AML-193 (cell line): ENCODE measurements around the gene AQP1.

ENCODE experiments used
- DNase-seq, 2 experiments: peaks; one replicate each; lab custom pipeline; 2025; lab: John Stamatoyannopoulos, UW

The AQP1 gene

DNA sequence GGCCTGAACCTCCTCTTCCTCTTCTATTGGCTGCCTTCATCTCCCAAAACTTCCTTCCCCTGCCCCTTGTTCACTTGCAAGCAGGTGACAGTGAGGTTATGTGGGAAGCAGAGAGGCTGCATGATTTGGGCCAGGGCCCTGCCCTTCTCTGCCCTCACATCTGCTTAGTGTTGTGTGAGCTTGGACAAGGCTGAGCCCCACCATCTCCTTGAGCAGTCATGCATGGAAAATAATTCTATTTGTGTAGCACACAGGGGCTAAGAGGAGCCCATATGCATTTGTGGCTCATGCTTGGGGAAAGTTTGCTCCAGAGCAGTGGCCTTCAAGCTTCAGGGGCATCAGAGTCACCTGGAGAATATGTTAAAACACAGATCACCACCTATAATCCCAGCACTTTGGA is 26.8 kb upstream of the AQP1 start:
- DNase-seq, result no peak

DNA sequence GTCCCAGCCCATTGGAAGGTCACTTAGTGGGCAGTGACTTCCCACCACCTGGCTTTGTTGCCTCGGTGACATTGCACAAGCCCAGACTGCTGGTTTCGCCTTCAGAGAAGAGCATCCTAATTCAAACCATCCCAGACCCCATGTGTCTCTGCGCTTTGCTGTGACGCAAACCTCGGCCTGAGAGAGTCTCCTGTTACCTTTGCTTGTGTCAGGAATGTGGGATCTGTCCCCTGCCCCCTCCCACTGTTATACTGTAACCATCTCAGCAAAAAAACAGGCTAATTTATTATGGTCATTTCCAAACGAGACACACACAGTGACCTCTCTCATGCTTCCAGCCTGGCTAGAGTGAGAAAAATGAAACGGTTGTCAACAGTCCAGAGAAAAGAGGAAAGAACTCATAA is 25.0 kb upstream of the AQP1 start:
- DNase-seq, result no peak

DNA sequence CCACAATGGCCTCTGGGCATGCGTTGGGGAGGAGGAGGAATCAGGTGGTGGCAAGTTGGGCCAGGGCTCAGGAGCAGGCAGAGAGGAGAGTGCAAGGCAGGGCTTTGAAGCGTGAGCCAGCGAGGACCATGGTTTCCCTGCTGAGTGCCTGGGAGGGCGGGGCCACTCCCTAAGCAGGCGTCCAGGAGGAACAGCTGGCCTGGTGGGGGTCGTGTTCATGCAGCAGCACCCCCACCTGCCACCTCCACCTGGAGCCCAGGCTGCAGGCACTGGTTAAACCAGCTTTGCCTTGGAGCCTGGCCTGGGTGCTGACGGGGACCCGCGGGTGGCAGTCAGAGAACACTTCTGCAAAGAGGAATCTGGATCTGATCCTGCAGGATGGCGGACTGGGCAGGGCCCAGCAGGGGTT is 24.2 kb upstream of the AQP1 start:
- DNase-seq, result no peak

DNA sequence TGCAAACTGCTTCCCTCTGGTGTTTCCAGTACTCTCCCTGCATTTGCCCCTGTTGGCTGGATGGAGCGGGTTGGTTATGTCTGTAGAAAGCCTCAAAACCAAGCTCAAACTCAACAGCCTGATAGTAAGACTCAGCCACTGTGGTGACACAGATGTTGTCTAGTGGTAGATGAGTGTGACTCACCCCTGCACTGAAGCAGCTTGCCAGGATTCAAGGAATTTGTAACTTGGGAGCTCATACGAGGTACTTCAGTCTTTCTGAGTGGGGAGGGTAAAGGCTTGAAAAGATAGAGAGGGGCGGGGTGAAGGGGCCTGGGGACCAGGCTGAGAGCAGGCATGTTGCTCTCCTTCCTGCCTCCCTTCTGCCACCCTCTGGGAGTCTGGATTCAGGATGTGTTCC is 22.9 kb upstream of the AQP1 start:
- no peak for DNase-seq

DNA sequence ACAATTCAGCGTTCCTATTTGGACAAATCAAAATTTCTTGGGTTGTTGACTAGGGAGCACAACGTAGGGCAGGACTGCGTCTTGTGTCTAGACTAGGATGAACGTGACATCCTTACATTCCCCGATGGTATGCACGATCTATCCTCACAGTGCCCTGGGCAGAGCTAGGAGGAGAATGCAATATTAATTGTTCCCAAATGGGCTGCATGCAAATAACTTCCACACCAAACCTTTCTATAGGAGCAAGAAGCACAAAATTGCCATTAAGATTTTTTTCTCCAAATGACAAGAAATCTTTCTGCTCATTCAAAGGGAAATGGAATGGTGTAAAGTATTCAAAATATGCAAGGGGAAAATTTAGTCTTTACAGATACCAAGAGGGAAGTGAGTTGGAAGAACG is 21.4 kb upstream of the AQP1 start:
- no peak for DNase-seq

DNA sequence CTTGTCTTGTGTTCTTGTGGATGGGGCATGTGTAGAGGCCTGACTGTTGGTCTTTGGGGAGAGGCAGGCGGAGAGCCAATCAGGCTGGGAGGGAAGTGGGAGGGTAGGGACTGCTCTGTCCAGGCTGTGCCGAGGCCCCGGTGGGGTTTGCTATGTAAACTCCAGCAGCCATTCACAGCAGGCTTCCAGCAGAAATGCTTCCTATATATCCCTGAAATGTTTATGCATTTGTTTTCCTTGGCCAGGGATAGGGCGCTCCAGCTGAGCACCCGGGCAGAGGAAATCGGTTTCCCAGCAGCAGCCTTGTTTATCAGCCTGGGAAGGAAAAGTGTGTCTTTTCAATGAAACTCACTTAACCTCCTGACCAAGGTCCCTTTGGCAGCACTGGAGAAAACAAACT is 18.3 kb upstream of the AQP1 start:
- DNase-seq, result no peak

DNA sequence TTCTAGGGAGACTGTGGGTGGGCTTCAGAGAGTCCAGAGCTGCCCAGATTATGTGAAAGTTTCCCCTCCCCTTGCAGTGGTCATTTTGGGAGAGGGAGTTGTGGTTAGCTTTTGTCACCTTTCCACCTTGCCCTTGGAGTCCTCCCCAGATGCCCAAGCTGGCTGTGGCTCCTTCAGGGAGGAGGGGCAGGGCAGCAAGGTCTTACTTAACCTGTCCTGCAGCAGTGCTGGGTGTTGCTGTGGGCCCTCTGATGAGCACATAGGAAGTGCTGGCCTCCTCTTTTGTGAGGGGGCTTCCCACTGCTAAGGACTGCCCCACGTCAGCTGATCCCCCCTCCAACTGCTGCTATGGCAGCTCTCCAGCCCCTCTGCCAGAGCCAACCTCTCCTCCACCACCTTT is 17.6 kb upstream of the AQP1 start:
- DNase-seq, result no peak

DNA sequence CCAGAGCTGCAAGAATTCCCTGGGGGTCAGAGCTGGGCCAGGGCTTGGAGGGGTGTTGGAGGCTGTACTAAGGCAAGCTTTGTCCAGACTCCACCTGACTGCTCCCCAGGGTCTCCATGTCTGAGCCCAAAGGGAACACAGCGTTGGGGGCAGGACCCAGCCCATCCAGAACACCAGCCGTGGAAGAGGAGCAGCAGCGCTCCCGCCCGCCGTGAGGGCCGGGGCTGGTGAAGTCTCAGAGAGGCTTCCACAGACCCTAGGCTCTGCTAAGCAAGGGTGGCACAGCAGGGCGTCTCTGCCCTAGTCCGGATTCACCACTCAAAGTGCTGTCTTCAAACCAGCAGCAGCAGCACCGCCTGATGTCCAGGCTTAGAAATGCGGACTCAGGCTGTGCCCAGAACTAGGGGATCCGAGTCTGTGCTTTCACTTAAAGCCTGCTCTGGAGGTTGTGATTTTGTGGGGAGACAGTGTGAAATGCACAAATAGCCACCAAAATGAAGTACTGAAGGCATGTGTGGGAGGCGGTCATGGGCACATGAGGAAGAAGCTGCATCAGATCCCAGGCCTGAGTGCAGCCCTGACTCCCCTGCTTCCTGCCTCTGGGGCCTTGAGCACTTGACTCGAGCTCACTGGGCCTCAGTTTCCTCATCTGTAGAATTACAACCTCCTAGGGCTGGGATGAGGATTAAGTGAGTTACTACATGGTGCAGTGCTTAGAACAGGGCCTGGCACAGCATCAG is 16.6 kb upstream of the AQP1 start:
- no peak for DNase-seq

DNA sequence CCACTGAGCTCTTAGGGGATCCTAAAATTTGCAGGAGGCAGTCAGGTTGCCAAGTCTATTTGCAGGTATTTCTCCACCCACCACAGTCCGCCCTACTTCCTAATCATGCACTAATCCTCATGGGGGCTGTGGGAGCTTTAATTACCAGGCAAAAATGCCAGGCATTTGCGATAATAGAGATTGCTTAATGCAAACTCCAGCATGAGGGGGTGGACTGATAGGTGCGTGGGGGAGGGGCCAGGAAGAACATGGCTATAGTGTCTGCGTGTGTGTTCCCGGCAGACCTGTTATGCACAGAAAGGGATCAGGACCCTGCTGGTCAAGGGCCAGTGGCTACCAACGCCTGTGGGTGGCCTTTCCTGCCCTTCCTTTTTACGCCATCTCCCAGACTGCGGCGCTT is 15.6 kb upstream of the AQP1 start:
- no peak for DNase-seq

DNA sequence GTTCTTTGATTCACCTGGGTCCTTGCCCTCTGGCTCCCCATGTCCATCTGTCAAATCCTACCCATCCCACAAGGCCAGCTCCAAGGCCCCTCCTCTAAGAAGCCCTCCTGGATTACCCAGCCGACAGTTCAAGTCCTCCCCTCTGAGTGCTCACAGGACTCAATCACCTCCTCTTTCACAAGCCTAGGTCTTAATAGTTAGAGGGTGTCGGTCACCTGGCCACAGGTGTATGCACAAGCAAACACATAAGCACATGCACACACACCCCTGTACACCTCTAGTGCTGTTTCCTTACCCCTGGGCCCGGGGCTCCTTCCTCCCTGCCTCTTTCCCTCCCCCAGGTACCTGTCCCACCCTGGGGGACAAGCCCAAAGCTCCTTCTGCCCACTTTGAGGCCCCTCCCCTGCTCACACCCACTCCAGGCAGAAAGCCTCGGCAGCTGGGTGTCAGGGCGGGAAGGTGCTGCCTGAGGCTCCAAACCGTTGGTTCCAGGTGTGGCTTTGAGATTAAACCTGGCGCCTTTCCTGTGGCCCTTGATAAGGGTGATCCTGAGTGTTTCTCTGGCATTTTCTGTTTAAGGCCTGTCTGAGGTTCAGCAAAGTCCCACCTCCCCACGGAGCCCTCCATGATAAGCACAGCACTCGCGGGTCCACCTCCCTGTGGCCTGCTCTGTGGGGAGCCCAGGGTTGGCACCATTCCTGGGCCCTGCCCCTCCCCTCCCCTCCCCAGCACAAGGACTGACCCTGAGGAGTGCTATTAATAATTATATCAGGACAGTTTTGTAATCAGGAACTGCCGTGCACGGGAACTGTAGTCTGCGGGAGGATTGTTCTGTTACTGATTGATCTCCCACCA is 14.6 kb upstream of the AQP1 start:
- no peak for DNase-seq

DNA sequence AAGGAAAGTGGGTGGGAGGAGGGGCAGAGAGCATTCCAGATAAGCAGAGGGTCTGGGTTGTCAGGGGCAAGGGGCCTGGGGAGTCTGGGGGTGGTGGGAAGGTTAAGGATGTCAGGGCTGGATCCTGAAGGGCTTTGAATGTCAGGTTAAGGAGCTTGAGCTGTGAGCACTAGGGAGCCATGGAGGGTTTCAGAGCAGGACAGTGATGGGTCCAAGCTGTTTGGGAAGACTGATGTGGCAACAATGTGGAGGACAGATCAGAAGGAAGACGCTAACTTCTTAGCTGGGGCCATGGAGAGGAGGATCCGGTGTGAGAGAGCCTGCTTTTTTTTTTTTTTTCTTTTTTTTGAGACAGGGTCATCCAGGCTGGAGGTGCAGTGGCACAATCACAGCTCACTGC is 13.9 kb upstream of the AQP1 start:
- no peak for DNase-seq

DNA sequence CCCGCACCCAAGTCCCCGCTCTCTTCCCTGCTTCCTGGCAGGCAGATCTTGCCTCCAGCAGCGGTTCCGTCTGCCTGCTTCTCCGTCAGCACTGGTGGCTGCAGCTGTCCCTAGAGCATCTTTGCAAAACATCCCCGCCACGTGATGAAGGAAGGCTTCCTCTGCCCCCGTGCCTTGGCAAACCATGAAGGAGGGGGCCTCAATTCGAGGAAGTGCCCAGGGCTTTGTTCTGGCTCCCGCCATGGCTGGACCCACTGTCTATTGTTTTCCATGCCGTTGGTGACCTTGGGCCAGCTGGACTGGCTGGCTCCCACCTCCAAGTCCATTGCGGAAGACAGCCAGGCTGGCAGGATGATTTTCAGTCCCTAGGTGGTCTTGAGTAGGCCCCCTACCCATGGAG is 13.2 kb upstream of the AQP1 start:
- no peak for DNase-seq

DNA sequence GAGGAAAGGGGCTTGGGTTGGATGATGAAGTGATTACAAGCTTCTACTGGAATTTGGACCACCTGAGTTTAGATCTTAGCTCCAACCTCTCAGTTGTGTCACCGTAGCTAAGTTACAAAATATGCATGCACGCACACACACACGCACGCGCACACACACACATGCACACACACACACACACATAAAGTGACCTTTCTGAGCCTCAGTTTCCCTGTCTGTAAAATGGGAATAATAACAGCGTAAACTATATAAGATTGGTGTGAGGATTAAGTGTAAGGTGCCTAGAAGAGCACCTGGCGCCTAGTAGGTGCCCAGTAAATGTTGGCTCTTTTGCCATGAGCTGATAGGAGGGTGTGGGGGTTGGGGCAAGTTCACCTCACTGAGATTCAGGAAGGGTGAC is 12.6 kb upstream of the AQP1 start:
- DNase-seq, result no peak

DNA sequence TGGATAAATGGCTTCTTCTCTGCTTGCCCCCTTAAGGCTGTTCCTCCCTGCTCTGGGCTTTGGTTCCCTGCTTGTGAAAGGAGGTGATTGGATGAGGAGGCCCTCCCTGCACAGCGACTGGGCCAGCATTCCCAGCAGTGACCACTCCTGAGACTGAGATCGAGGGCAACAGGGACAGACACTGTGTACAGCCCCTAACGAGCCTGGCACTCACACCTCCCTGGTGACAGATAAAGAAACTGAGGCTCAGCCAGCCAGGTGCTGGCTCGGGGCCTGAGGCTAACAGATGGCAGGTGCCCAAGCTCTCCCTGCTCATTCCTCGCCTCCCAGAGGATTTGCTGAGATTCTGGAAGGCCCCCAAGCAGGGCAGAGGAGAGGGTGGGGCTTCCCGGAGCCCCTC is 12.0 kb upstream of the AQP1 start:
- no peak for DNase-seq

DNA sequence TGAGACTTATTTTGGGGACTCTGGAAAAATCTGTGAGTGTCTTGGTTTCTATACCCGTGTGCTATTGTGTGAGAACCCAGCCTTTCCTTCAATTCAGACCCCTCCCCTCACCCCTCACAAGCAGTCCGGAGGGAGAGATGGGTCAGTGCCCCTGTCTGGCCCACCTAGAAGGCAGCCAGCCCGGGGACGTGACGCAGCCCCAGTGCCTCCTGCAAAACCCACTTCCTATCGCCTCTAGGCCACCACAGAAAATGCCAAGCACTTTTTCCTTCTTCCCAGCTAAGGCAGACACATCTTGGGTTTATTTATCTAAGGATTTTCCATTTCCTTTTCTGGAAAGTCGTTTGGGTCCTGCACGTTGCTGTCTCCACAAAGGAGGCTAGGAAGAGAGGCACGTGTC is 11.6 kb upstream of the AQP1 start:
- DNase-seq, result no peak

DNA sequence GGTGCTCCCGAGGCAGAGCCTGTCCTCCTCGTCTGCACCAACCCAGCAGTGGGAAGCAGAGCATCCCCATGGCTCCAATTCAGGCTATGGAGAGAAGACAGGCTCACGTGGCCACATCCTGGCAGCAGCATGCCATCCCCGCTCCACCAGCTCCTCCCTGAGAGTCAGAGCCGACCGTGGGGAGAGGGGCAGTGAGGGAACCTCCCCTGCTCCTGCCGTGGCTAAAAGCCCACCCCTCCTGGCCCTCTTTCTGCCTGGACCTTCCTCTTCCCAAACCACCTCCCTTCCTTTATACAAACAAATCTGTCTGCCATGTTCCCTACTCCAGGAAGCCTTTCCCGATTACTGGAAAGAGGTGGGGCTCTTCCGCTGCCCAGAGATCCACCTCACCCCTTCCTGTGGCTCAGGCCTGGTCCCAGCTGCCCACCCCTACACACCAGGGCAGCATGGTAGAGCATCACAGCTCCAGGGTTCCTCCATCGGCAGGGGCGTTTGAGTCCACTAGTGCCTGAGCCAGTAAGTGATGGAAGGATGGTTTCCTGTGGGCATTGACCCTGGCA is 10.8 kb upstream of the AQP1 start:
- DNase-seq, result no peak

DNA sequence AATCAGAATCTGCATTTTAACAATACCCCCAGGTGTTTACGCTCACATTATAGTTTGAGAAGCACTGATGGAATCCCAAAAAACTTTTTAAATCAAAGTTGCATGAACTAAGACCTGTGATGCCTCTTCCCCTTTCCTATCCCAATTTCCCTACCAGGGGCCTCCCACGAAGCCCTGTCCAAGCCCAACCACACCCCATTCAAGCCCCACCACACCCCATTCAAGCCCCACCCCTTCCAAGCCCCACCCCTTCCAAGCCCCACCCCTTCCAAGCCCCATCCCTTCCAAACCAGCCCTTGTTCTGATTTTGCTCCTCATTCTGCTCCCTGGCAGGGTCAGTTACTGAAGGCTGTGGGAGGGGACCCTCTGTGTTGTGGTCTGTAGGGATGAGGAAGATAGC is 9.8 kb upstream of the AQP1 start:
- DNase-seq, result no peak

DNA sequence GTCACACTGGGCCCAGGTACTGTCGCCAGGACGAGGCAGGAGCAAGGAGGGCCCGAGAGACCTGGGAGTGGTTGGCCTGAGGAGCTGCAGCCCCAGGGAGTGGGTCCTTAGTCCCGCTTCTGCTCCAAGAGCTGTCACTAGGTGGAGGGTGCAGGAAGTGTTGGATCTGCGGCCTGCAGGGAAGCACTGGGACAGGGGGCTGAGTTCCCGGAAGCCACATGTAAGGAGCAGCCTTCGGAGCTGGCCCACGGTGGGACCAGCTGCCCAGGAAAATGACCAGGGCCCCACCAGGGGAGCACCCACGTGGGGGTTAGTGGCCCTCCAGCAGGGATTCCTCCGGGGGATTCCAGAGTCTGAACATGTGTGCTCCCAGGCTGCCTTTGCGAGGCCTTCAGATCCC is 9.2 kb upstream of the AQP1 start:
- DNase-seq, result no peak

DNA sequence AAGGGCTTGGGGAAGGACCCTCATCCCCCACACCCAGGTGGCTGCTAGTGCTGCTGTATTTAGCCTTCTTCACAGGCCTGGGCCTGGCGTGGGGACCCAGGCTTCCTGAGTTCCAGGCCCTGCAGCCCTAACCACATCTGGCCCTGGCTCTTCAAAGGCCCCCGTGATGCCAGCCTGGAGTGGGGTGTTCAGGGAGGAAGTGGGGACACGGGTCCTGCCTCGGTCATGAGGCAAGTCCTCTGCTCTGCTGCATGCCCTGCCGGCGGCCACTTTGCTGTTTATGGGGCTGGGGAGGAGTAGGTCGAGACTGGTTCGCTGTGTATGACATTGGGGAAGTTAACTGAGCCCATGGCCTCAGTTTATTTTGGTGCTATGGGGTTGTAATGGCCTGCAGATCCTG is 8.5 kb upstream of the AQP1 start:
- DNase-seq, result no peak

DNA sequence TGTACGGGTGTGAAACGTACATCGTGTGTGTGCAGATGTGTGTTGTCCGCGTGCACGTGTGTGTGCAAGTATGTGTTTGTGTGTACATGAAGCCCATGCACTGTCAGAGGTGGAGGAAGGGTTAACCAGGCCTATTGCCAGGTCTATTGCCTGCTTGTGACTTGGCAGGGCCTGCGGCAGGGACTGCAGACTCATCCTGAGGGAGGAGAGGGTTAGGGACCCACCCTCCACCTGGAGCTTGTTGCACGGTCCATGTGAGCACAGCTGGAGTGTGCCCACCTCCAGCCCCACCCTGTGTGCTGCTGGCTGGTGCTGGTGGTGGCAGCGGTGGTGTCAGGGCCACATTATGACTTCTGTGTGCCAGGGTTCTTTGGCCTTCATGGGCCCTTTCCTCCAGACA is 7.1 kb upstream of the AQP1 start:
- no peak for DNase-seq

DNA sequence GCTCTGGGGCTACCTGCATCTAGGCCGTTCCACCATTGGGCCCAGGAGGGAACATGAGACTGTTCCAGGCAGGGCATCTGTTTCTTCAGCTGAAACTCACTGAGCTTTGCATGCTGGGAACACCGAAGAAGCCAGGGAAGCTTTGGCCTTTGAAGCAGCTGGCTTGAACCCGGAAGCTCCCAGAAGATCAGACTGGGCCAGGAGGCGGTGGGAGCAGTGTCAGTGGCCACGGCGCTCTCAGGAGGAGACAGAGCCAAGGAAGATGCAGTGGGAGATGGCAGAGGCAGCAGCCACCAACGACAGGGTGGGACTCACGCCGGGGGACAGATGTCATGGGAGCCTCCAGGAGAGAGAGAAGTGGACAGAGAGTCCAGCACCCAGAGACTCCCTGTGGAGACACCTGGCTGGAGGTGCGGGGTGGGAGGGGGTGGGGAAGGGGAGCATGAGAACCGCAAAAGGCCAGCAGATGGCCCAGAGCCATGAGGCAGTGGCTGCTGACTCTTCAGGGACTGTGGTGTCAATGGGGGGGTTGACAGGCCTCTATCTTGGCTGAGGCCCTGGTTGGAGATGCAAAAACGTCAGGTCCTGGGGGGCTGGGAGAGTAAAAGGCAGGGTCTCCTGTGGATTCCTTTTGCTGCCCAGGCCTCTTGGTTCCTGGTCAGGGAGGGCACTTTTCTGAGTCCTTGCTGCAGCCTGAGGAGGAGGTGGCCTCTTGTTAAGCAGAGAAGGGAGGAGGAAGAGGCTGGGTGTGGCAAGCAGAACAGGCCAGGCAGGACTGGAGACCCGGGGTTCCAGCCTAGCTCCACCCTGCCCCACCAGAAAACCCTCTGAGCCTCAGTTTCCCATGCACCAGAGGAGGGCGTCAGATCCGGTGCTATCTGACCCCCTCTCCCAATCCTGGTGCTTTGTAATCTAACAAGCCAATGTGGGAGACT is 6.3 kb upstream of the AQP1 start:
- DNase-seq, result no peak

DNA sequence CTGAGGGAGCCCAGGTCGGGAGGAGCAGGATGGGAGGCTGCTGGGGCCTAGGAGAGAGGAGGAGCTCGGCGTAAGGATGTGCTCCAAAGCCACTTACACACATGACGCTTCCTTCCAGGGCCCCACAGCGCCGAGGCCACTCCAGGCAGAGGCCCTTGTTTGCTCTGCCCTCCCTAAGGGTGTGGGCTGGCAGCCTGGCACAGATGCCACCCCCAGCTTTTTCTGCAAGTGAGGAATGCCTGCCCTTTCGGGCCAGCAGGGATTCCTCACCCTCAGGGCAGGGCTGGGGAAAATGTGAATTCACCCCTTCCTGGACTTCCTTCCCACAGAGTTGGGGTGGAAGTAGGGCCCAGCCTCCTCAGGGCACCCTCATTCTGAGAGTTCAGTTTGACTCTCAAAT is 5.6 kb upstream of the AQP1 start:
- DNase-seq, result no peak
